OCI-LY1 (cell line): ENCODE results near the gene GPX7.

Source experiments
- H2AFZ ChIP-seq: fragments of 200-600 bp; sonication (generic), shearing (Covaris generic); 2 replicates; pipeline ENCODE4 v1.6.0; 2014; ENCODE audit warnings: antibody characterized with exemption, mild to moderate bottlenecking, low read length
- H3F3A ChIP-seq: fragments of 200-600 bp; sonication (generic), shearing (Covaris generic); 2 replicates; pipeline ENCODE4 v1.6.0; 2014; ENCODE audit warnings: mild to moderate bottlenecking, antibody characterized with exemption, low read length, moderate library complexity; ENCODE audit not compliant: insufficient read depth
- H3K27ac ChIP-seq: fragments of 200-600 bp; sonication (generic); 2 replicates; pipeline ENCODE4 v1.5.1; 2014; ENCODE audit warnings: low read length, mixed run types, mild to moderate bottlenecking, low read depth; ENCODE audit not compliant: poor library complexity, severe bottlenecking
- H3K27me3 ChIP-seq: fragments of 200-600 bp; sonication (generic); 2 replicates; pipeline ENCODE4 v1.6.0; 2014; ENCODE audit warnings: antibody characterized with exemption, mild to moderate bottlenecking, low read length, moderate library complexity; ENCODE audit not compliant: insufficient read depth
- H3K36me3 ChIP-seq: fragments of 200-600 bp; sonication (generic); 2 replicates; pipeline ENCODE4 v1.6.1; 2014; ENCODE audit warnings: mild to moderate bottlenecking, antibody characterized with exemption, low read length, moderate library complexity, mixed read lengths; ENCODE audit not compliant: insufficient read depth
- H3K4me1 ChIP-seq: fragments of 200-600 bp; sonication (generic); 2 replicates; pipeline ENCODE4 v1.5.1; 2014; ENCODE audit warnings: mild to moderate bottlenecking, low read length, moderate library complexity; ENCODE audit not compliant: insufficient read depth, severe bottlenecking
- H3K4me2 ChIP-seq: fragments of 200-600 bp; sonication (generic), shearing (Covaris generic); 2 replicates; pipeline ENCODE4 v1.6.1; 2014; ENCODE audit warnings: low read length
- H3K4me3 ChIP-seq: fragments of 200-600 bp; sonication (generic); 2 replicates; pipeline ENCODE4 v1.5.1; 2014; ENCODE audit warnings: low read length, low read depth, mild to moderate bottlenecking, mixed read lengths; ENCODE audit not compliant: poor library complexity, severe bottlenecking
- H3K79me2 ChIP-seq: fragments of 200-600 bp; shearing (Covaris generic); 2 replicates; pipeline ENCODE4 v1.6.1; 2016; ENCODE audit warnings: mixed run types, low read length, mixed read lengths; ENCODE audit not compliant: insufficient read depth
- H3K9ac ChIP-seq: fragments of 200-600 bp; sonication (generic), shearing (Covaris generic); 2 replicates; pipeline ENCODE4 v1.6.1; 2014; ENCODE audit warnings: mild to moderate bottlenecking, low read length, mixed read lengths
- H3K9me2 ChIP-seq: fragments of 200-600 bp; sonication (generic), shearing (Covaris generic); 2 replicates; pipeline ENCODE4 v1.6.1; 2014; ENCODE audit warnings: low read depth, mild to moderate bottlenecking, low read length, mixed read lengths
- H3K9me3 ChIP-seq: fragments of 200-600 bp; shearing (Covaris generic); 2 replicates; pipeline ENCODE4 v1.6.1; 2014; ENCODE audit warnings: low read length, mixed read lengths
- H4K20me1 ChIP-seq: fragments of 200-600 bp; sonication (generic), shearing (Covaris generic); 2 replicates; pipeline ENCODE4 v1.6.0; 2016; ENCODE audit warnings: mild to moderate bottlenecking, low read length; ENCODE audit not compliant: insufficient read depth
- CTCF ChIP-seq: fragments of 200-600 bp; sonication (generic), shearing (Covaris generic); IDR thresholded peaks from 2 replicates; pipeline ENCODE4 v1.5.1; 2017; ENCODE audit warnings: mild to moderate bottlenecking, antibody characterized with exemption, low read length, moderate library complexity, mixed read lengths
- EZH2 ChIP-seq: fragments of 200-600 bp; sonication (generic), shearing (Covaris generic); IDR thresholded peaks from 2 replicates; pipeline ENCODE4 v1.8.0; 2017; ENCODE audit warnings: borderline replicate concordance, mixed run types, mild to moderate bottlenecking, antibody characterized with exemption, low read length, moderate library complexity, mixed read lengths

Gene GPX7

DNA sequence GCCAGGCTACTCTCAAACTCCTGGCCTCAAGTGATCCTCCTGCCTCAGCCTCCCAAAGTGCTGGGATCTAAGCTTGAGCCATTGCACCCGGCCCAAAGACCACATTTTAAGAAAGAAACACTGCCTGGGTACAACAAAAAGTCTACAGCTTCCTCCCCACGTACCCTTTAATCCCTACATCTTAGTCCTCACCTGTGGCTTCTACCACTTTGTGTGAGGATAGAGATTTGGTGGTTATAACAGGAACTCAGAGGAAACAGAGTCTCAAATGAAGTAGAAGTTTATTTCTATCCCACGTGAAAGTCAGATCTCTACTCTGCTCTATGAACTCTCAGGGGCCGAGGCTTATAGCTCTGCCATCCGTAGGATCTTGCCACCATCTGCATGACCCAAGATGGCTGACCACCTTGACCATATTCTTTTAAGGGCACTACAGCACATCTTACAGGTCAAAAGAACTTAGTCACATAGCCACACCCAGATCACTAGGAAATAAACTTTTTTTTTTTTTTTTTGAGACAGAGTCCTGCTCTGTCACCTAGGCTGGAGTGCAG, 13.4 kb downstream of the GPX7 start:
- no peak for TF ChIP-seq CTCF
- no peak for TF ChIP-seq EZH2
- Histone ChIP-seq H3K9me3 (no peaks in the 10 kb centered on the region), H3K9me2 (no peaks in the 10 kb centered on the region), H3F3A (no peaks in the 10 kb centered on the region), H4K20me1 (no peaks in the 10 kb centered on the region), H3K4me2 (no peak overlapping the region), H3K79me2 (no peaks in the 10 kb centered on the region), H3K4me1 (no peaks in the 10 kb centered on the region), H3K27me3 (no peaks in the 10 kb centered on the region), H3K27ac (no peak overlapping the region), H2AFZ (no peak overlapping the region), H3K36me3 (no peaks in the 10 kb centered on the region), H3K9ac (no peak overlapping the region), H3K4me3 (no peak overlapping the region)

DNA sequence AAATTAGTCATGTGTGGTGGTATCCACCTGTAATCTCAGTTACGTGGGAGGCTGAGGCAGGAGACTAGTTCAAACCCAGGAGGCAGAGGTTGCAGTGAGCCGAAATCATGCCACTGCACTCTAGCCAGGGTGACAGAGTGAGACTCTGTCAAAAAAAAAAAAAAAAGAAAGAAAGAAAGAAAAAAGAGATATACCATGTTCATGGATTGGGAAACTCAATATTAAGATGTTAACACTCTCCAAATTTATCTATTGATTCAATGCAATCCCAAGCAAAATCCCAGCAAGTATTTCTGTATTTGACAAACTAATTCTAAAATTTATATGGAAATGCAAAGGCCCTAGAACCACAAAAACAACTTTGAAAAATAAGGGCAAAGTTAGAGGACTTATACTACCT, 19.8 kb downstream of the GPX7 start:
- no peak for TF ChIP-seq EZH2
- TF ChIP-seq CTCF, result no peak
- H3K4me1 ChIP-seq, result peaks cover 8% of the 10 kb centered on the region
- no peaks in the 10 kb centered on the region for H4K20me1 ChIP-seq
- H3K79me2 ChIP-seq, result no peaks in the 10 kb centered on the region
- H3K9ac ChIP-seq, result no peak overlapping the region
- H3K27ac ChIP-seq, result no peak overlapping the region
- H3K9me2 ChIP-seq, result no peaks in the 10 kb centered on the region
- H2AFZ ChIP-seq, result no peak overlapping the region
- no peaks in the 10 kb centered on the region for H3K27me3 ChIP-seq
- H3K4me2 ChIP-seq, result no peak overlapping the region
- H3K36me3 ChIP-seq, result no peaks in the 10 kb centered on the region
- 0 out of 2 replicates have a peak, but pooled peaks cover 4% of the 10 kb centered on the region for H3K9me3 ChIP-seq
- H3K4me3 ChIP-seq, result no peak overlapping the region
- no peaks in the 10 kb centered on the region for H3F3A ChIP-seq

- no peak overlapping the region for H3K4me2 ChIP-seq
- no peak for TF ChIP-seq EZH2
- TF ChIP-seq CTCF, result no peak
- no peaks in the 10 kb centered on the region for H3K9me2 ChIP-seq
- 0 out of 2 replicates have a peak, but pooled peaks cover 4% of the 10 kb centered on the region for H3K9me3 ChIP-seq
- H4K20me1 ChIP-seq, result no peaks in the 10 kb centered on the region
- no peaks in the 10 kb centered on the region for H3K27me3 ChIP-seq
- no peaks in the 10 kb centered on the region for H3K79me2 ChIP-seq
- H2AFZ ChIP-seq, result no peak overlapping the region
- no peak overlapping the region for H3K9ac ChIP-seq
- H3K4me1 ChIP-seq, result peaks cover 25% of the 10 kb centered on the region
- H3K27ac ChIP-seq, result no peak overlapping the region
- H3F3A ChIP-seq, result no peaks in the 10 kb centered on the region
- H3K36me3 ChIP-seq, result no peaks in the 10 kb centered on the region
- H3K4me3 ChIP-seq, result no peak overlapping the region
Observed at GRCh38 chr1:52623812-52624211, 21.6 kb downstream of the GPX7 start.
